GM12874 (cell line): Measurements from ENCODE around the gene TMEM184A.

Experiments
- CTCF ChIP-seq: IDR thresholded peaks from 2 replicates; pipeline ENCODE4 v1.5.1; 2011; ENCODE audit warnings: low read depth, mild to moderate bottlenecking, control low read depth, low read length, moderate library complexity; ENCODE audit not compliant: insufficient read depth

The TMEM184A gene

GRCh38 chr7:1503390-1503789 lies 52.6 kb downstream of the TMEM184A start:
- TF ChIP-seq CTCF: no peak

- TF ChIP-seq CTCF: no peak
These were observed 53.2 kb downstream of the TMEM184A start for GRCh38 chr7:1502845-1503244.

- TF ChIP-seq CTCF: no peak
These were observed 54.3 kb downstream of the TMEM184A start for GRCh38 chr7:1501487-1502270.

GRCh38 chr7:1500064-1500807 lies 55.8 kb downstream of the TMEM184A start:
- no peak for TF ChIP-seq CTCF

GRCh38 chr7:1499367-1500029 lies 56.5 kb downstream of the TMEM184A start:
- TF ChIP-seq CTCF: no peak

- no peak for TF ChIP-seq CTCF
These were observed 57.4 kb downstream of the TMEM184A start for GRCh38 chr7:1498370-1499305.
